ENCODE measurements around the gene HOXB6.

HOXB6 gene

DNA sequence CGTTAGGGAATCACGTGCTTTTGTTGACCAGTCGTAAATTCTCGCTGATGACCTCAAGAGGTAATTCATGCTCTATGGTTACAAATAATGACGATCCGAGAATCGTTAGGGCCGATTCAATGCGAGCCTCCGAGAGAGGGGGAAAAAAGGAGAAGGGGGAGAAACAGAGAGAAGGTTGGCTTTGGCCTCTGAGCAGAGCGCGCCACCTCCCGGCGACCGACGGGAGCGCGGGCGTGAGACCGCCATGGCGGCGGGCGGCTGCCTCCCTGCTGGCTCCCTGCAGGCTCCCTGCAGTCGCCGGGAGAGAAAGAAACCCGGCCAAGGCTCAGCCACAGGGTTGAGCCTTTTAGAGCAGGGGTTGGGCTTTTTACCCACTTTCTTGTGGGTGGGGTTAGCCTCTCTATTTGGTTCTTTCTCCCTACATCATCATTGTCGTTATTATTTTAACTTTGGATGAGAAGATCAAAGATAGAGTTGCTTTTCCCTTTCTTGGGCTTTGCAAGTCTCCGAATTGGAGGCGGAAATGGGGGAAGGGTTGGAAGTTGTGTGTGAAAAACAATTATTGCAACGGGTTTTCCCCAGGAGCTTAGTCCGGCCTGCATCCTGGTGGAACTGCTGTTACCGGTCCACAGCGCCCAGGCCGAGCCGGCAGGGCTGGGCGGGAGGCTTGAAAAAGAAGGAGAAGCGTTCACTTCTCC is 10.8 kb downstream of the HOXB6 start:
- peak; percentile 87 for DNase-seq

DNA sequence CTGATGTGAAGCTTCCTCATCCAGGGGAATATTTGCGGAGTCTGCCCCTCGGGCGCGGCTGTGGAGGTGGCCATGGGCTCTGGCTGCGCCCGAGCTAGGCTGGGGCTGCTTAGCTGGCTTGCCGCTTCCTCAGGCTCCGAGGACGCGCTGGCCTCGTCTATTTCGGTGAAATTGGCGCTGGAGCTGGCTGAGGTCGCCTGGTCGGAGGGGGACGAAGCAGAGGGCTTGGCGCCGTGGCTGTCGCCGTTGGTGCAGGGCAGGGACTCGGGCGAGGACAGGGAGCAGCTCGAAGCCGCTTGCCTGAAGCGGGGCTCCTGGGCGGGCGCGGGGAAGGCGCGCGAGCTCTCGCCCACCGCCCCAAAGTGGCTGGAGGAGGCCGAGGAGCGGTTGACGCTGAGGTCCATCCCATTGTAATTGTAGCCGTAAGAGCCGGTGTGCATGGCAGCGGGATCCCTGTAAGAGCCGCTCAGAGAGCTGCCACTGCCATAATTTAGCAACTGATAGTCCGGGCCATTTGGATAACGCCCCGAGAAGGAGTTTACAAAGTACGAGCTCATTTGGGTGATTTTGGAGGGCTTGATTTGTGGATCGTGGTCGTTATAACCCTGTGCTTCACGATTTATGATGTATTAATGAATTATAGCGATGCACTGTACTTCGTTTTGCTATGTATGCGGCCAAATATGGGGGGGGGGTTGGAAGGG is 11.5 kb downstream of the HOXB6 start, which contains the start of gene HOXB5:
HOXB5 (minus strand) TSS at position 654 of the 704 bp plus-strand sequence; CDS start at position 557, 97 bp downstream.
- no peak for DNase-seq

GRCh38 chr17:48592577-48592976 is 12.2 kb downstream of the HOXB6 start:
- no peak for DNase-seq

DNA sequence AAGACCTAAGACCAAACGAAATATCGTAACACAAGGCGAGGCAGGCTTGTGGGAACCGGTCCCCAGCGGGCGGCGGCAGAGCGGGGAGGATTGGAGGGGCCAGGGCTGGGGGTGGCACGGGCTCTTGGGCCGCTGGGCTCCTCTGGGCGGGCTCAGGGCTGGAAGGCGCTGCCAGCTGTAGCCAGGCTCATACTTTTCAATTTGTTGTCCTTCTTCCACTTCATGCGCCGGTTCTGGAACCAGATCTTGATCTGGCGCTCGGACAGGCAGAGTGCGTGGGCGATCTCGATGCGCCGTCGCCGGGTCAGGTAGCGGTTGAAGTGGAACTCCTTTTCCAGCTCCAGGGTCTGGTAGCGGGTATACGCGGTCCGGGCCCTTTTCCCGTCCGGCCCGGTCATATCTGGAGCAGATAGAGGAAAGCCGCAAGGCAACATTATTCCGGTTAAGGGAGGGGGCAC is 12.7 kb downstream of the HOXB6 start:
- no peak for DNase-seq

- no peak for DNase-seq
These were observed 13.3 kb downstream of the HOXB6 start for GRCh38 chr17:48591255-48592056.

GRCh38 chr17:48590607-48591161 is 14.1 kb downstream of the HOXB6 start:
- DNase-seq: no peak

GRCh38 chr17:48589831-48590606 is 14.8 kb downstream of the HOXB6 start, which contains the start of gene HOXB3:
Gene HOXB3, minus strand, starts transcription at chr17:48590241. Its CDS starts 37,767 bp downstream, at chr17:48552474.
- DNase-seq: no peak

- DNase-seq: no peak
These were observed 15.5 kb downstream of the HOXB6 start for GRCh38 chr17:48589060-48589830.

- no peak for DNase-seq
These were observed 16.3 kb downstream of the HOXB6 start for GRCh38 chr17:48588528-48588927.

DNA sequence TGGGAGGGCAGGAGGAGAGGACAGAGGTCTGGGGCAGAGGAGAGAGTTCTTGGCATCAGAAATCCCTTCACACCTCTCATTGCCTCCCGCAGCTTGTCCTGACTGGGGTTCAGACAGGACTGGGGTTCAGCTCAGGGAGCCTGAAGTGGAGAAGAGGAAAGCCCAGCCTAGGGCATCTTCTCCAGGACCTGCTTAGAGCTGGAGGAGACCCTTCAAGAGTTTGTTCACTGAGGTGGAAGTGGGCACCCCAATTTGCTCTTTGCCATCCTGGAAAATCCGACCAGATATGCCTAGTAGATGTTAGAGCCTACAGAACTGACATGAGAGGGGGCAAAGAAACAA is 16.7 kb downstream of the HOXB6 start:
- no peak for DNase-seq

- DNase-seq: no peak
These were observed 17.3 kb downstream of the HOXB6 start for GRCh38 chr17:48587276-48588073.

- DNase-seq: no peak
These were observed 18.2 kb downstream of the HOXB6 start for GRCh38 chr17:48586355-48587258.

GRCh38 chr17:48584223-48584741 is 20.5 kb downstream of the HOXB6 start:
- DNase-seq: no peak

GRCh38 chr17:48583708-48584222 is 21.0 kb downstream of the HOXB6 start:
- no peak for DNase-seq

- no peak for DNase-seq
These were observed 22.1 kb downstream of the HOXB6 start for GRCh38 chr17:48582750-48583069.

- DNase-seq: no peak
These were observed 24.8 kb downstream of the HOXB6 start for GRCh38 chr17:48579760-48580554.

- DNase-seq: no peak
These were observed 25.4 kb downstream of the HOXB6 start for GRCh38 chr17:48579471-48579759.
